NCI-H2227 (cell line): ENCODE data around the gene JPT2.
"Not testable (repeated sequence)": the region's sequence is repeated elsewhere in the genome, so short reads cannot be mapped to it uniquely, and the experiment has no call there.

Source experiments
- DNase-seq: peaks from one replicate; lab custom pipeline; 2025; ENCODE audit not compliant: unreplicated experiment; lab: John Stamatoyannopoulos, UW

The JPT2 gene

DNA sequence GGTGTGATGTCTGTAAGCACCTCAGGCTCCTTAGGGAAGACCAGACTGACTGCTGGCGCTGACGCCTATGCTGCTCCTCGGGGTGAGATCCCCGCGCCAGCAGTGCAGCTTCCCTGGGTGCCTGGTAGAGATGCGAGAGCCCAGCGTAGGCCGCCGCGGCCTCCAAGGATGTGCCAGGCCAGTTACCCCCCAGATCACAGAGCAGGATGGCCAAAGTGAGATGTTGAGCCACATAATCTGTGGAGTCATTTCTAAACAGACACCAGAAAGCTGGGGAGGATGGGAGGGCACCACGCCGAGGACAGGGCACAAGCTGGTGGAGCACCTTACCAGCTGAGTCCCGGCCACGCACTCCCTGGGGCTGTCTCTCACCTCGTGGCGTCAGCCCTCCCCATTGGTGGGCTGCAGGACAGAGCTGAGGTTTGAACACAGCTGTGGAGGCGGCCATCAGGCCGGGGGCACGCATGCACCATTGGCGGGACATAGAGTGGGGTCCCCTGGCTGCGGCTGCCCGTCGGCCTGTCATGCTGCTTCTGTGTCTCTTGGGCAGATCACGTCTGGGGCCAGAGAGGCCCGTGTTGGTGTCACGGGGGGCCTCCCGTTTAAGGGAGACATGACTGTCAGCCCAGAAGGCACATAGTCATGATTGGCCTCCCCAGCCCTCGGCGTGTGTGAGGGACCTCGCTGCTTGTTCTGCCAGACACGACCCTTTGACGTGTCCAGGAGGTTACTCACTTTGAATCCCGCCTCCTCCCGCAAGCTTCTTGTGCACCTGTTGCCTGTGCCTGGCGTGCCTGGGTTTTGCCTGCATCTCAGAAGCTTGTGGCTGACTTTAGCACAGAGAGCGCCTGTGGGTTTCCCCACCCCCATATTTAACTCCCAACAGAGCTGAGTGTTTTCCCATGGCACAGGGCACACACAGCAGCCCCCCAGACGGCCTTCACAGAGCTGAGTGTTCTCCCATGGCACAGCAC is 49.9 kb downstream of the JPT2 start:
- no peak for DNase-seq

DNA sequence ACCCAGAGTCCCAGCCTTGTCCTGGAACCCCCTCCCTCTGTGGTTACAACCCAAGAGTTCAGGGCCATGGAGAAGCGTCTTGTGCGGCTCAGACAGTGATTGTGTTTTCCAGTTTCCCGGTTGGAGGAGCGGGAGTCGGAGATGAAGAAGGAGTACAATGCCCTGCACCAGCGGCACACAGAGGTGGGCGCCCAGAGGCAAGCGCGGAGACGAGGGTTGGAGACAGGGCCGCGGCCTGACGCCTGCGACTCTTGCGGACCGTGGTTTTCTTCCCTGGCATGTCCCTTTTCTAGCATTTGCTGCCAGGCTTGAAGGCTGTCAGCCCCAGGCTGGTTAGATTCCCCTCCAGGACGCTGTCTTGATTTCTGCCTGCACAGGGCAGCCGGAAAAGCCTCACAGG is 50.9 kb downstream of the JPT2 start:
- no peak for DNase-seq

DNA sequence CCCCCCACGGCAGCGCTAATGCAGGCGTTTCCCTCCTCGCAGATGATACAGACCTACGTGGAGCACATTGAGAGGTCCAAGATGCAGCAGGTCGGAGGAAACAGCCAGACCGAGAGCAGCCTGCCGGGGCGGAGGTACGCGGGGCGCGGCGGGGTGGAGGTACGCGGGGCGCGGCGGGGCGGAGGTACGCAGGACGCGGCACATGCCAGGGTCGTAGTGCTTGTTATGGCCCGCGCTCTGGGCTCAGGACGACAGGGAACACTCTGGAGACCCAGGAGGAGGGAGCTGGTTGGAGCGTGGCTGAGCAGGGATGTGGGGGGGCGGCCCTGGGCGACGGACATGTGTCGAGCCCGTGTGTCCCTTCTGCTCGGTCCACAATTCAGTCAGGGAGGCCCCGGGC is 51.4 kb downstream of the JPT2 start:
- DNase-seq = no peak

DNA sequence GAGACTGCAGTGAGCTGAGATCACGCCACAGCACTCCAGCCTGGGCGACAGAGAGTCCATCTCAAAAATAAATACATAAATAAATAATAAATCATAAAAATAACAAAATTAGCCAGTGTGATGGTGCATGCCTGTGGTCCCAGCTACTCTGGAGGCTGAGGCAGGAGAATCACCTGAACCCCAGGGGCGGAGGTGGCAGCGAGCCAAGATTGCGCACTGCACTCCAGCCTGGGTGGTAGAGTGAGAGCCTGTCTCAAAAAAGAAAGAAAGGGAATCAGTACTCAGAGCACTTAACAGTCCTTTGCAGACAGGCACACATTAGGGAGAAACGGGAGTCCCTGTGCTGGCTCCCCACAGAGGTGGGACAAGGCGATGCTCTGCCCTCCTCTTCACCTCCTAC is 53.0 kb downstream of the JPT2 start:
- DNase-seq = no peak

DNA sequence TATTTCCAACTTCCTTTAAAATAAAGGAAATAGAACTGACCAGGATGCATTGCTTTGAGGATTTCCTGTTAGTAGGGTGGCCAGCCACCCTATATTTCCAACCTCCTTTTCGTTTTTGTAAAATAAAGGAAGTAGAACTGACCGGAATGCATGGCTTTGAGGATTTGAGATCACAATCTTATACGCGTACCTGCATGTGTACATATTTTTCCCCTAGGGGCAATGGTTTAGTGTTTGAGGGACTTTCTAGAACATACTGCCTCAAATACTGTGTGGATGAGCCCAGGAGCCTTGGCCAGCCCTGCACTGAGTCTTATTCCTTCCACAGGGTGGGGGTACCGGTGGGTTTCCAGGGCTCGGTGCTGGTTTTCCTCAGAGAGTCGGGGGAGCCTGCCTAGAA is 53.5 kb downstream of the JPT2 start:
- no peak for DNase-seq

DNA sequence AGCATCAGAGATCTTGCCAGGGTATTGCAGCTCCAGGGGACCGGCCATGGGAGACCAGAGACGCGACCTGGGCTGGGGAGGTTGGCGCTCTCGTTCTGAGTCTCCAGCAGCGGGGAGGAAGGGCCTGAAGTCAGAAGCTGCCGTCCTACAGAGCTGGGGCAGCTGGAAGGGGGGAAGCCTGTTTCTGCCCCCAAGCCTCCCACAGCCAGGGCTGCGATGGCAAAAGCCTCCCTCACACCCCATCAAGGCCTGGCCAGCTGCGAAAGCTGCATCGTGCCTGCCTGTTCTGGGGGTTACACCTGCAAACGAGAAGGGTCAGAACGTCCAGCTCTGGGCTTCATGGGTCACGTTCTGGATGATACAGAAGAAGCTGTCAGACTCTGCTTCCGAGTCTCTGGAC is 54.0 kb downstream of the JPT2 start:
- no peak for DNase-seq

DNA sequence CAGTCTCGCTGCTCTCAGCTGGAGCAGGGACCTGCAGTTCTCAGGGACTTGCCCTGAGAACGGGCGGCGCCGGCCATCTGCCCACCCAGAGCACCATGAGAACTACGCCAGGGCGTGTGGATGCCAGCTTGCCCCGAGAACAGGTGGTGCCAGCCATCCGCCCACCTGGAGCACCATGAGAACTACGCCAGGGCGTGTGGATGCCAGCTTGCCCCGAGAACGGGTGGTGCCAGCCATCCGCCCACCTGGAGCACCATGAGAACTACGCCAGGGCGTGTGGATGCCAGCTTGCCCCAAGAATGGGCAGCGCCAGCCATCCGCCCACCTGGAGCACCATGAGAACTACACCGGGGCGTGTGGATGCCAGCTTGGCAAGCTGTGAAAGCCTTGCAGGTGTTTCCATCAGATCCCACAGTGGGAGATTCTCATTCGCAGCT is 54.5 kb downstream of the JPT2 start:
- not testable (repeated sequence) for DNase-seq

DNA sequence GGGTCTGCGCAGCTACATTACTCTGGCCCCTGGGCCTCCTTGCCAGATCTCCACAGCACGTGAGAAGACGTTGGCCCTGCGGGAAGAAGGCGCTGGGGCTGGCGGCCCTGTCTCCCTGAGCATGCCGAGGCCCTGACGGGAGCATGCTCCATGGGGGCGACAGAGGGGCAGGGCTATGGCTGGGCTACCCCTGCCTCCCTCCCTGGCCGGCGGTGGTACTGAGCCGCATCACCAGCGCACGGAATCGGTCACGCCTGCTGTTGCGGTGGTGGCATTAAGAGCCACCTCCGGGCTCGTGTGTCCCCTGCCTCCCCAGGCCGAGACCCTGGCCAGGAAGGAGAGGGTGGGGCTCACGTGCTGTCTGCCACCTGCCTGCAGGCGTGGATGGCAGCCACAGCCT is 56.0 kb downstream of the JPT2 start:
- no peak for DNase-seq

DNA sequence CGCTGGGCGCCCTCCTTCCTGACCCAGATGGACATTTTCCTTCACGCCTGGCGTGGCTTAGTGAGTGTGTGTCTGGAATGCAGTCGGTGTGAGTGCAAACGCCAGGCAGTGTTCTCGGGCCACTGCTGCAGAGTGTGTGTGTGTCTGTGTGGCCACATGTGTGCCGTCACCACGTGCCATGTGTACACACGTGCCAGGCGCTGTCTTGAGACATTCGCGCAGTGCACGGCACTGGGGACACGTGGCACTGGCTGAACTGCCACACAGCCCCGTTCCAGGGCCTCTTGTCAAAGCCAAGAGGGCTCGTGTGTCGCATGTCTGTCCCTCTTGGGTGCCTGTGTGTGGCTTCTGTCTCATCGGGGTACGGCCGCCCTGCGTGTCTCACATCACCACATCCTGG is 56.7 kb downstream of the JPT2 start:
- no peak for DNase-seq

DNA sequence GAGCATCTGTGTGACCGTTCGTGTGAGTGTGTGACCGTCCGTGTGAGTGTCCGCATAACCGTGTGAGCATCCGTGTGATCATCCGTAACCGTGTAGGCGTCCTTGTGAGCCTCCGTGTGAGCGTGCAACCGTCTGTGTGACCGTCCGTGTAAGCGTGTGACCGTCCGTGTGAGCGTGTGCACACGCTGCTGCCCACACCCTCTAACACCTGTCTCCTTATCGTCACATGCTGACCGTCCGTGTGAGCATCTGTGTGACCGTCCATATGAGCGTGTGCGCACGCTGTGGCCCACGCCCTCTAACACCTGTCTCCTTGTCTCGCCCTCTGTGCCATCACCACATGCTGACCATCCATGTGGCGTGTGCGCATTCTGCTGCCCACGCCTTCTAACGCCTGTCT is 62.2 kb downstream of the JPT2 start:
- DNase-seq = no peak

DNA sequence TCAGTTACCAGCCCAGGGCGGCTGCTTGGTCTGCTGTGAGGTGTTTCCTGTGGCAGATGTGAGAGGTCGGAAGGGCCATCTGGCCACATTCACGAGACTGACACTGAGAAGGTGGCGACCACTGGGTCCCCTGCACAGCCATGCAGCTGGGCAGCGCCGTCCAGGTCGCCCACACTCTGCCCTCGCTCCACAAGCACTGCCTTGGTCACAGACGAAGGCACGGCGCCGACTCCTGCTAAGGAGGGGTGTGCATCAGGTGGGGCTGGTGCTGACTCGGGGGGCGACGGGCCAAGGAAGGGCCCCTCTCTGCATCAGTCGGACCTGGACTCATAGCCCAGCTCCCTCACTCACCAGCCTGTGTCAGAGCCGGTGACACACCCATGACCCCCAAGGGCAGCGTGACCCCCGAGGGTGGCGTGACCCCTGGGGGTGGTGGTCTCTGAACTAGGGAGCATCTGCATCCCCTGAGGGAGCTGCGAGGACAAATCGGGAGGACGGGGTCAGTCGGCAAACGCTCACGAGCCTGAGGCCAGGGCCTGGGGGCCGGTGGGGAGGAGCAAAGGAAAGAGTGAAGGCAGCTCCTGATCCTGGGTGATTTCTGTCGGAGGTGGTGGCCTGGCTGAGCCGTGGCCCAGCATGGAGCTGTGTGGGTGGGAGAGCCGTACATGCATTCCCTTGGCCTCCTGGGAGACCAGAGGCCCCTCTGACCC is 62.9 kb downstream of the JPT2 start:
- no peak for DNase-seq

DNA sequence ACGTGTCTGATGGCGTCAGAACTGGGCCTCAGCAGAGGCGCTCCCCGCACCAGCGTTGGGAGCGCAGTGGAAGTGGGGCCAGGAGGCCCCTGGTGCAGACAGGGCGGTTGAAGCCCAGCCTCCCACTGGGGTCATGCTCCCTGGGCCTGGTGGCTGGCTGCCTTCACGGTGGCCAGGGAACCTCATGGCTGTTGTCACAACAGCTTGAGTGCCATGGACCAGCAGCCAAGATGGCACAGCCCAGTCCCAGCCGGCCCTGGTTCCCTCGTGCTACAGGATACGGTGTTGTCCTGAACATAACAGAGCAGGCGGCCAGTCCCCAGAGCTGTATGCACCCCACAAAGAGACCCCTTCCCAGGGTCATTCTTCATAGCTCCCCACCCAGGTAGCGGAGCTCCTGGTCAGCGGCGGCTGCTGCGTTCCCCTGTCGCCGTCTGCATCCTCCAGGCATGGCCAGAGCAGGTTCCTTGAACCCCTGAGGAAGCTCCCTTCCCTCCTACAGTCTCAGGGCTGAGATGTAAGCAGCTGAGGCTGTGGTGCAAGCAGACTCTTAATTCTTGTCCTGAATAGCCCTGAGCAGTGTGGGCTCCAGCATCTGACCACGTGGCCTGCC is 63.6 kb downstream of the JPT2 start:
- DNase-seq = no peak

DNA sequence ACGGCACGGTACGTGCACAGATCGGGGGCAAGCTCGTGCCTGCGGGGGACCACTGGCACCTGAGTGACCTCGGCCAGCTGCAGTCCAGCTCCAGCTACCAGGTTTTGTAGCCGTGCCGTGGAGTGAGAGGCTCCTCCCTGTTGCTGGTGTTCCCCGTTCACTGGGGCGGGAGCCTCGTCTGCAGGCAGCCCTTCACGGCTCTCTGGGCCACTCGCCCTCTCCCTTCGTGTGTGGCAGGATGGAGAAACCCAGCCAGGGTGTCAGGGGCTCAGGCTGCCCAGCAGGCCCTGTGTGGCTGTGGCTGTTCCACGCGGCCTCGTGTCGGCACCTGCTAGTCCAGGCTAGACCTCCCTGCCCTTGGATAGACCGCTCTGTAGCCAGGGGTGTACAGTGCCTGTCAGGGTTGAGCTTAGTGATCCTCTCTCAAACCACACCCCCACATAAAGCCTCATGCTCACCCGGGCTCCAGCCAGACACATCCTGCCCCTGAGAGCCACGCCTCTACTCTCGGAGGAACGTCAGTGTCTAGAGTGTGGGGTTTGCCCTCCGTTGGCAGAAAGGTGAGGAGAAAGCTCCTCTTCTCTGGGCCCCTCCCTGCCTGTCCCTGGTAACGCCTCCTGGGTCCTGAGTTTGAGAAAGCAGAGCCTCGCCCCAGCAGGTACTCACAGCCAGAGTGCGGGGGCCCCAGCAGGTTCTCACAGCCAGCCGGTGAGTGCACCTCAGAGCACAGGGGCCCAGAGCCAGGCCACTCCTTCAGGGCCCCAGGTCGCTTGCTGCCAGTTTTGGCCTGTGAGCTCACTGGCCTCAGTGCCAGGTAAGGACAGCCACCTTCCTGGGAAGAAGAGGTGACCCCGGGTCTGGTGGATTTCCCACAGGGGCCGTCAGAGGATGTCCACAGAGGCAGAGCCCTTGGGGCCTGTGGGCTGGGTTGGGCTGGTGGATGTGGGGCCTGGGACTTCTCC is 65.6 kb downstream of the JPT2 start:
- no peak for DNase-seq

DNA sequence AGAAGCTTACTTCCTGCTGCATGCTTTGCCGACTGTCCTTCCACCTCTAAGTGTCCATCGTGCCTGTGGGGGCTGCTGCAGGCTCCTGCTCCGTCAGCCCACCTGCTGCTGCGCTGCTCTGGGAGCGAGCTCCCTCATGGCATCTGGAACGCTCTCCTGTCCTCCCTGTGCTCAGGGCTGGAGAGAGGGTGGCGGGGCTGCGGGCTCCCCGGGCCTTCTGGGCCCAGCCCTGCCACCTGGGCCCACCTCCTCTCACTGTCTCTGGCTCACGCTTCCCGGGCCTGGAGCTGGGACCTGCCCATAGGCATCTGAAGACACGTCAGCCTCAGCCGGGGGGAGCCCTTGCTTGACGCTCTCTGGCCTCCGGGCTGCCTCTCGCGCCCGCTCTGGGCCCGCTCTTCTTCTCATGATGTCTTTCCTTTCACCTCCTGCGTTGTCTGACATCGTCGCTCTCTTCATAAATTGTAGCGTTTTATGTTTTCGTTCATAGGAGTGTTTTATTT is 66.3 kb downstream of the JPT2 start:
- DNase-seq = no peak

DNA sequence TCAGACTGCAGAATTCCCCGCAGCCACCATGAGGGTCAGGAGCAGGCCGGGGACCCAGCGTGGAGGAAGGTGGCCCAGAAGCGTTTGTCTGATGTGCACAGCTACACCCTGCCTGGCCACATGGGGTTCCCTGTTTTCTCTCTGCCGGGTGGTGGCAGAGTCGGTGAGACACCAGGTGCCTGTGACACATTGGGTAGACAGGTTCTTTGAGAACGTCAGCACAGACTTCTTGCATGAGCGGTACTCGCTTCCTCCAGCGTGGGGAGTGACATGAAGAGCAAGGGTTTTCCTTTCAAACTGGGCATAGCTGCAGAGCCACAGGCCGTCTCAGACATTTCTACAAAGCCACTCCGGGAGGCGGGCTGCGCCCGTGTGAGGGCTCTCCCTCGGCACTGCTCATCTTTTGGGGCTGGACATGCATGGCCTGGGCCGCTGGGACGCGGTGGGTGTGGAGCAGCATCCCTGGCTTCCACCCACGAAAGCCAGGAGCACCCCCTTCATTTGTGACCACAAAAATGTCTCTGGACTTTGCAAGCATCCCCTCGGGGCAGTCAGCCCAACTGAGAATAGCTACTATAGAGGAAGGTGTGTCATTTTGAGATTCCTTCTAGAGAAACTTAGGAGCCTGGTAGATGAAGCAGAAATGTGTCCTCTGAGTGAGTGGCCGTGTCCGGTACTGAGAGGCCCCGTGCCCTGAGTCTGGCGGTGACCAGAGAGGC is 67.3 kb downstream of the JPT2 start:
- no peak for DNase-seq

DNA sequence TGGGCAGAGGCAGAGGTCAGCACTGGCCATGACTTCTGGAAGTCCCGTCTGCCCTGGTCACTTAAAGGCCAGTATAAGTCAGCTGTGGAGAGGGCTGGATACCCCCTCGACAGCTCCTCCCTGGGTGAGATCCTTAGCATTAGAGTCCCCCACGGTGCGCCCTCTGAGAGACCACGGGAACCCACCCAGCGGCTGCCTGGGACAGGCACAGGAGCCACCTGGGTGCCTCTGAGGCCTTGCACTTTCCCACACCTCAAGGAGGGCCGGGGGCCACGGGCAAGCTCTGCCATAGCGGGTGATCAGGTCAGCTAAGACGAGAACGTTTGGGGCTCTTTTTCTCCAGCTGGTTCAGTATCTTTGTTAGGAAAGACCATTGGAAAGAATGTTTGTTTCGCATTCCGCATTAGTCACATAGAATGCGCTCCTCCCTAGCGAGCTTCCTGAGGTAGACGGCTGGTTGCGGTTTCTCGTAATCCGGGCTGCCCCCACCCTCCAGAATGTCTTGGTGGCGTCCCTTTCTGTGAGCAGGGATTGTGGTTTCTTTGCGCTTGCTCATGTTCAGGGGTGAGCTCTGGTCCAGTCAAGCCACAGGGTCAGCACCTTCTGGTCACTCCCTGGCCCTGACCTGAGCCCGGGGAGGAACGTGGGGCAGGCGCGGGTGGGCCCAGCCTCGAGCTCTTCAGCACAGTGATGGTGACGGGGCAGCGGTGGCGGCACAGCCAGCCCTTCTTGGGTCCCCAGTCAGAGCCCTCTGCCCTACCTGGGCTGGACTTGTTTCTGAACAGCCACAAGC is 68.0 kb downstream of the JPT2 start:
- no peak for DNase-seq

DNA sequence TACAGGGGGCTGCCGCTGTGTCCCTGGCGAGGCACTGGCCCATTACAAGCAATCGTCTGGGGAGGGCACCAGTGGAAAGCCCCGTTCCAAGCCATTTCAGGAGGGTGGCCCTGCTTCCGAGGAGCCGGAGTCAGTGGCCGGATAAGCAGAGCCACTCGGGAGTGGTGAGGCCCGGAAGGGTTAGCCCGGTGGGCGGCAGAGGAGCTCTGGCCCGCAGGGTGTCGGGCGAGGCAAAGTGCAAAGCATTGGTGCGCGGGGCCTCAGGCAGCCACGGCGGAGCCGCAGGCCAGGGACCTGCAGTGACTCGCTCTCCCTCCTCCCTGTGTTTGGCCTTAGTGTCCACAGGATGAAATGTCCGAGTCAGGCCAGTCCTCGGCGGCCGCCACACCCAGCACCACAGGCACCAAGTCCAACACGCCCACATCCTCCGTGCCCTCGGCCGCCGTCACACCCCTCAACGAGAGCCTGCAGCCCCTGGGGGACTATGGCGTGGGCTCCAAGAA is 68.7 kb downstream of the JPT2 start:
- no peak for DNase-seq

DNA sequence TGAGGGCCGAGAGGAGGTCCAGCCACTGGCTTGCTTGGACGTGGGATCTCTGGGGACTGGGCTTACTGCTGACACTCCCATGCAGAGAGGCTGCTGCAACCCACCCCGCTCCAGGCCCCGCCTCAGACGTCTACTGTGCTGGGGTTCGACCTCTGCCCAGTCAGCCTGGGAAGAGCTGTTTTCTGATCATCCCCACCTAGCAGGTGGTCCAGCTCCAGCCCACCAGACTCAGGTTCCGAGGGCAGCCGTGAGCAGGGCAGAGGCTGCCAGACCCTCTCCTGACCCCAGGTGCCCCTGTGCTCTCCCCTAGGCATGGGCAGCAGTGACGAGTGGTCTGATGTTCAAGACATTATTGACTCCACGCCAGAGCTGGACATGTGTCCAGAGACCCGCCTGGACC is 69.9 kb downstream of the JPT2 start:
- DNase-seq = no peak
